Measurements from ENCODE around the gene ATP7B. TPM values are rescaled to one million over a fixed set of nuclear protein-coding genes. Genes with fewer than 3 reads are reported as not detected.

The ATP7B gene
- total RNA-seq, 1 donor from 2014 or later = 0.65 TPM

DNA sequence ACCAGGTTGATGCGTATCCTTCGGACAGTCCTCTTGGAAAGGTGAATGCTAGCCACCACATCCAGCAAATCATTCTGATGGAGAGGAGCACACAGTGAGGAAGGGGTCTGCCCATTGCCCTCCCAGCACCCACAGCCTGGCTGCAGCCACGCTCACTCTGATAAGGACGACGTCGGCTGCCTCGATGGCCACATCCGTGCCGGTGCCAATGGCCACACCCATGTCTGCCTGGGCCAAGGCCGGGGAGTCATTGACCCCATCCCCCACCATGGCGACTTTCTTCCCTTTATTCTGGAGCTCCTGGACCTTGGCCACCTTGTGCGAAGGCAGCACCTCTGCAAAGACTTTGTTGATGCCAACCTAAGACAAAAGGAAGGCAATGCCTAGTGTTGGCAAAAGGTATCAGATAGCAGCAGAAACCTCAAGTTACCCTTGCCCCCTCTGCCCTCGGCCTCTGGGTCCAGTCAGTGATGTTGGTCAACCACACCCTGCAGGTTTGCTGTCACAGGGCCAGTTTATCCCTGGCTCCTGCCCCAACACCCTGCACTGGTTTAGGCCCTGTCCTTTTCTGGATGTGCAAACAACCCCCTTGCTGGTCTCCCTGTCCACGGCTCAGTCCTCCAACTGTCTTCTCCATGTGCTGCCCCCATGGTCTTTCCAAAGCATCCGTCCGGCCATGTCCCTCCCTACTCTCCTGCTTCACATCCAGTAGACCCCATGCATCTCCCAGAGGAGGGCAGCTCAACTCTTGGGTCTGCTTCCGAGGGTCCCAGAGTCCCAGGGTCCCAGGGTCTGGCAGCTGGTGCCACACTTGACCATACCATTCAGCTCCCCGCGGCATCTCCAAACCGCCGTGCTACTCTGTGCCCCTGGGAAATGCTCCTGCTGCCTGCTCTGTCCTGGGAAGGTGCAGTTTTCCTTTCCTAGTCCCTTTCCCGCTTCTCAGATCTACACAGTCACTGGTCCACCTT is 73.6 kb downstream of the ATP7B start:
- no peaks in the 10 kb centered on the region for H3K36me3 Mint-ChIP-seq (ENCODE audit: low read depth)
- H3K27ac Mint-ChIP-seq = no peak overlapping the region
- peaks cover 5% of the 10 kb centered on the region for H3K4me1 Mint-ChIP-seq
- peaks cover 7% of the 10 kb centered on the region for H3K27me3 Mint-ChIP-seq
- H3K9me3 Mint-ChIP-seq = no peaks in the 10 kb centered on the region
- no peak for DNase-seq
- H3K4me3 Mint-ChIP-seq = no peak overlapping the region
- intact Hi-C loops (cut with micrococcal nuclease) = no loop called here

DNA sequence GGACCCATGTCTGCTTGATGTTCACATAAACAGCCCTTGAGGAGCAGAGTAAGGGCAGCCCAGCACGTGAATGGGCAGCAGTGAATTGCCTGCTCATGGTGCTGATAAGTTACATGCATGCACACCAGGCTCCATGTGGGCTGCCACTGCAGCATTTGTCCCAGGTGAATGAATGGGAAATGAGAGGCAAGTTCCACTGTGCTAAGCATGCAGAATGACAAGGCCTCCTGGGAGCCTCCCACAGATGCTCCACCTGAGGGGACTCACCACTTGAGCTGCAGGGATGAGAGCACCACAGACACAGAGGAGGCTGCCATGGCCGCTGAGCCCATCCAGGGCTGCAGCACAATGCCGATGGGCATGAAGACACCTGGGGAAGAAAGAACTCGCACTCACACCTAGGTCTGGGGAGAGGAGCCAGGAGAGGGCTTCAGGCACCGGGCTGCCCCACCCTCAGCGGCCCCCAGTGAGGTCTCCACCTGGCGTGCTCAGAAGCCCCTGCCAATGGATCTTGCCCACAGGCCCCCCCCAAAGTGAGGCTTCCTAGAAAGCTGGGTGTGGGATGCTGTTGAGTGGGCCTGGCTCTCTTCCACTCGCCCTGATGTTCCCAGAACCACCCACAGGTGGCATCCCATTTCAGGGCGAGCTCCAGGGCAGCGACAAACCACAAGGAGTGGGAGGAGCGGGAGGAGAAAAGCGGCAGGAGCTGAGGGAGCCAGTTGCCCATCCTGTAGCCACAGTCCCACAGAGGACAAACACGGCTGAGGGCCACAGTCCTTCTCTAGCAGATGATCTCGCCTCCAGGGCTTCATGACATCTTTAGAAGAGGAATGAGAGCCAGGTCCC is 75.7 kb downstream of the ATP7B start:
- H3K36me3 Mint-ChIP-seq (ENCODE audit: low read depth) = no peaks in the 10 kb centered on the region
- DNase-seq = no peak
- no peaks in the 10 kb centered on the region for H3K9me3 Mint-ChIP-seq
- intact Hi-C loops (cut with micrococcal nuclease) = no loop called here
- peaks cover 3% of the 10 kb centered on the region for H3K27me3 Mint-ChIP-seq
- H3K4me3 Mint-ChIP-seq = no peak overlapping the region
- H3K4me1 Mint-ChIP-seq = no peaks in the 10 kb centered on the region
- no peak overlapping the region for H3K27ac Mint-ChIP-seq

DNA sequence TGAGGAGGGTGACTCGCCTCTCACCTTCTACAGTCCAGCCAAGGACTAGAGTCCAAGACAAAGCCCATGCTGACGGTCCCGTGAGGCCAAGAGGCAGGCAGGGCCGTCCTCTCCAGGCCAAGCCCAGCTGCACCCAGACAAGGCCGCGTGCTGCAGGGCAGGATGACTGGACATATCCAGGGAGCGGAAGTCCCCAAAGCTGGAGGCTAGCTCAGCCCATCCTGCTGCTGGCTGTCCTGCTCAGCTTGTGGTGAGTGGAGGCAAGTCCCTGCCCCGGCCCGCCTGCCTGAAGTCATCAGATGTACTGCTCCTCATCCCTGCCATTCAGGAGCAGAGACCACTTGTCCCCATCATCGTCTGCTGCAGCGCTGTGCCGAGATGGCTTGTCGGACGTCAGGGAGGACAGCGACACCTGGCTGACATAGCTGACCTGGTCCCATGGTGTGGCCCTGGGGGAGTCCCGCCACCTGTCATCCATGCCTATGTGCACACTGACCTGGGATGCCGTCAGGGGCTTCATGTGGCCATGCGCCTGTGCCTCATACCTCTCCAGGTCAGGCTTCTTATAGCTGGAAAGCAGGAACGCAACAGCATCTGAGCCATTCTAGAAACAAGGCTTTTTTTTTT is 76.7 kb downstream of the ATP7B start:
- Mint-ChIP-seq H3K4me3 (no peak overlapping the region), H3K27ac (no peak overlapping the region), H3K27me3 (peaks cover 2% of the 10 kb centered on the region), H3K36me3 (ENCODE audit: low read depth) (no peaks in the 10 kb centered on the region), H3K9me3 (no peaks in the 10 kb centered on the region), H3K4me1 (no peaks in the 10 kb centered on the region)
- no peak for DNase-seq
- intact Hi-C loops (cut with micrococcal nuclease) = no loop called here

DNA sequence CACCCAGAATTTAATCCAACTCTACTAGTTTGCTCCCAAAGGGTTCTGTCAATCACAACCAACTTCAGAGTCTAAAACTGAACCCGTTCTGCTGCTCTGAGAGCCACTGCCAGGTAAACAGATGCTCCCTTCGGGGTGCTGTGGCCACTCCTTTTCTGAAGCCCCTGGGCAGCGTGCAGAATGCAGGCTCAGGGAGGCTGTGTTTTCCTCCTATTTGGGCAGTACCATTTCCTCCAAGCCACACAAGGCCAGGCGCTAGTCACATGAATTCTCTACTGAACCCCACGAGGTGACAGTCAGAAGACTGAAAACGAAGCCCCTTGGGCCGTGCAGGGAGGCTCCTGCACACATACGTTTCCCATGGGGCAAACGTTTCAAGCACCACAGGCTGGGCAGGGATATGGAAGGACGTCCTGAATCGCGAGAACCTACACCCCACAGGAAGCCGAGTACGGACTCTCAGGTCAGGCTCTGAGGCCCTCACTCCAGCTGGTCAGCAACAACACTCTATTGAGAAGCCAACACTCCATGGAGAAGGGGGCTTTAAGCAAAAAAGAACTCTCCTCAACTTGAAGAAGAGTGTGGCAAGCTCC is 77.7 kb downstream of the ATP7B start:
- no peak for DNase-seq
- intact Hi-C loops (cut with micrococcal nuclease) = no loop called here
- Mint-ChIP-seq H3K9me3 (no peaks in the 10 kb centered on the region), H3K36me3 (ENCODE audit: low read depth) (no peaks in the 10 kb centered on the region), H3K4me3 (no peak overlapping the region), H3K27ac (no peak overlapping the region), H3K27me3 (no peaks in the 10 kb centered on the region), H3K4me1 (no peaks in the 10 kb centered on the region)

DNA sequence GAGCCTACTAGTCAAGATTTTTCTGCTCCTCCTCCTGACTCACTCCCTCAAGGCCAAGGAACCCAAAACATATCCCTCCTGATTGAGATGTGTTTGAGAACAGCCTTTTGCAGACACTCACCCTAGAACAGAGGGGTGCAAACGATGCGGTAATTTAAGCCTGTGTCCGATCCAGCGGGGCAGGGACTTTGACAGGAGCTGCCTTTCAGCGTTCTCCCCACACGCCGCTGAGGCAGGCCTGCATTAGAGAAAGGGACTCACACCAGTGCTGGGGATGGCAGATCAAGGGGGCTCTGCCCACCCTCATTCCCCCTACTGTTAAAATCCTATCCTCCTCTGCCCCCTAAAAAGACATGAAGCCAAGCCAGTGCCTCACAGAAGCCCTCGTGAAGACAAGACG is 79.0 kb downstream of the ATP7B start:
- DNase-seq = no peak
- H3K4me3 Mint-ChIP-seq = no peak overlapping the region
- intact Hi-C loops (cut with micrococcal nuclease) = no loop called here
- no peaks in the 10 kb centered on the region for H3K4me1 Mint-ChIP-seq
- no peak overlapping the region for H3K27ac Mint-ChIP-seq
- H3K36me3 Mint-ChIP-seq (ENCODE audit: low read depth) = no peaks in the 10 kb centered on the region
- H3K27me3 Mint-ChIP-seq = no peaks in the 10 kb centered on the region
- H3K9me3 Mint-ChIP-seq = no peaks in the 10 kb centered on the region

DNA sequence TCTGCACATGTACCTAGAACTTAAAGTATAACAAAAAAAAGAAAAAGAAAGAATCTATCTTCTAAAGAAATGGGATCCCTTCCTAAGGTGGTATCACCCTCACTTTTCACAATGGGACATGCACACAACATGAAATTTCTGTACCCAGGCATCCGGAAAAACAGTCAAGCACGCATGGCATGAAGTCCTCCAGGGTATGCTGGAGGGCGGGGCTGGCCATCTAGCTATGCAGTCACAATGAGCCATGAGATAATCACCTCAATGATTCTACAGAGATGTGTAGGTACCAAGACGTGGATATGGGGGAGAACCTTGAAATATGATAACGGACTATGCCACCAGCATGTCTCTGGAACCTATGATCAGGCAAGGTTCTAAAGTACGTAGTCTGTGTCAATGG is 79.6 kb downstream of the ATP7B start:
- Mint-ChIP-seq H3K36me3 (ENCODE audit: low read depth) (no peaks in the 10 kb centered on the region), H3K27me3 (no peaks in the 10 kb centered on the region), H3K9me3 (no peaks in the 10 kb centered on the region), H3K4me1 (no peaks in the 10 kb centered on the region), H3K4me3 (no peak overlapping the region), H3K27ac (no peak overlapping the region)
- intact Hi-C loops (cut with micrococcal nuclease) = no loop called here
- DNase-seq = no peak

DNA sequence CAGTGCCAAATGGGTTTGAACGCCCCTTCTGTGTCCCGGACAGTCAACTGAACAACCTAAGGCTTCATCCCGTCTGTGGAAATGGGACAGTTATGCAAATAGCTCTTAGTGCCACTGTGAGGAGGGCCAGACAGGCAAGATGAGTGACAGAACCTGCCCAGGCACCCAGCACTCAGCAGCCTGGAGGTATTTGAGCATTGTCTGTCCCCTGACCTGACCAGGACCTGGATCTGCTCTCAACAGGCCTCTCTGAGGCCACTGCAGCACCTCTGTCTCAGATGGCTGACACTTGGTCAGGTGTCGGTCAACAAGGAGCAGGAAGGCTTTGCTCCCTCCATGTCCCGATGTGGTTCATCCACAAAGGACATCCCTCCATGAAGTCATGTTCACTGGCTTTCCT is 81.6 kb downstream of the ATP7B start:
- Mint-ChIP-seq H3K4me3 (no peak overlapping the region), H3K36me3 (ENCODE audit: low read depth) (no peaks in the 10 kb centered on the region), H3K4me1 (peaks cover 11% of the 10 kb centered on the region), H3K27me3 (no peaks in the 10 kb centered on the region), H3K9me3 (no peaks in the 10 kb centered on the region), H3K27ac (no peak overlapping the region)
- DNase-seq = no peak
- intact Hi-C loops (cut with micrococcal nuclease) = no loop called here

DNA sequence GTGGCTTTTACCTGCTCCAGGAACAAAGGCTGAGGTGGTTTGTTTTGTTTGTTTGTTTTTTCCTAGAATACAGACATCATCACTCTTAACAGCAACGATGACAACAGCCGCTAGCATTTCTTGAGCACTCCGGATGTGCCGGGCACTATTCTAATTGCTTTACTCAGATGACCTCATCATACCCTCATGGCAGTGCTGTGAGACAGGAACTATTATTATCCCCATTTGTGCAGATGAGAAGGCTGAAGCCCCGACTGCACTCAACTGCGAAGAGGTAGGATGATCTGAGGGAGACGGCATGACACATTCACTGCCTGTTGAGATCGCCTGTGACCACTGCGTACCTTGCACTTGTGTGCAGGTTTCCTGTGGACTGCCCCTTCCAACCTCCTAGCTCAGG is 83.0 kb downstream of the ATP7B start:
- Mint-ChIP-seq H3K4me1 (peaks cover 16% of the 10 kb centered on the region), H3K36me3 (ENCODE audit: low read depth) (no peaks in the 10 kb centered on the region), H3K27ac (no peak overlapping the region), H3K27me3 (no peaks in the 10 kb centered on the region), H3K4me3 (no peak overlapping the region), H3K9me3 (no peaks in the 10 kb centered on the region)
- intact Hi-C loops (cut with micrococcal nuclease) = no loop called here
- DNase-seq = no peak

DNA sequence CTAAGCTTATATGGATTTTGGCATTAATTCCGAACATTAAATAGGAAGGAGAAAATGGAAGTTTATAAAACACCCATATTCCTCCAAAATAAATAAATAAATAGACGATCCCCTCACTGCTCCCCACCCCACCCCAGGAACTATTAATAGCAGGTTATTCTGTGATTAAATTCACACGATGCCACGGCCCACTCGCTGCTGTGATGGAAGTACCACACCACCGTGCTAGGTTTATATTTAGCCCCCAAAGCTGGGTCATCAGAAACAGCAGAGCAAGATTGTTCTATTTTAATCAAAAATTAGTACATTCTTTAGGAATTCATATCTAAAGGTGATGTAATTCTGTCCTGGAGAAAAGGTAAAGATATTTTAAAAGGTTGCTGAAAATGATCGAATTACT is 84.1 kb downstream of the ATP7B start:
- Mint-ChIP-seq H3K4me1 (peaks cover 20% of the 10 kb centered on the region), H3K27me3 (no peaks in the 10 kb centered on the region), H3K9me3 (no peaks in the 10 kb centered on the region), H3K36me3 (ENCODE audit: low read depth) (no peaks in the 10 kb centered on the region), H3K4me3 (no peak overlapping the region), H3K27ac (no peak overlapping the region)
- intact Hi-C loops (cut with micrococcal nuclease) = no loop called here
- no peak for DNase-seq

DNA sequence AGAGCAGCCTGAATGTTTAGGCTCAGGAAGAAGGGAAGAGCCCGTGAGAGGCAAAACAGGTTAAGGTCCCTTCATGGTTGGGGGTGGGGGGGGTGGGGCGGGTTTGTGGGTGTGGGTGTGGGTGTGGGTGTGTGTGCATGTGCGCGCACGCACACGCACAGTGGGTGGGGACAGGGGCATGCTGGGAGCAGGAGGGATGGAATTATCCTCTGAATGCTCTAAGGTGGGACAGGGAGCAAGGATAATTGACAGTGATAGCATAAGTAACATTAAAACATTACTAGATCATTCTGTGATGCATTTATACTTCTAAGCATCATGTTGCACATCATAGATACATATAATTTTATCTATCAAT is 84.7 kb downstream of the ATP7B start:
- Mint-ChIP-seq H3K4me1 (peaks cover 20% of the 10 kb centered on the region), H3K27me3 (no peaks in the 10 kb centered on the region), H3K36me3 (ENCODE audit: low read depth) (no peaks in the 10 kb centered on the region), H3K27ac (no peak overlapping the region), H3K4me3 (no peak overlapping the region), H3K9me3 (no peaks in the 10 kb centered on the region)
- intact Hi-C loops (cut with micrococcal nuclease) = no loop called here
- DNase-seq = no peak

DNA sequence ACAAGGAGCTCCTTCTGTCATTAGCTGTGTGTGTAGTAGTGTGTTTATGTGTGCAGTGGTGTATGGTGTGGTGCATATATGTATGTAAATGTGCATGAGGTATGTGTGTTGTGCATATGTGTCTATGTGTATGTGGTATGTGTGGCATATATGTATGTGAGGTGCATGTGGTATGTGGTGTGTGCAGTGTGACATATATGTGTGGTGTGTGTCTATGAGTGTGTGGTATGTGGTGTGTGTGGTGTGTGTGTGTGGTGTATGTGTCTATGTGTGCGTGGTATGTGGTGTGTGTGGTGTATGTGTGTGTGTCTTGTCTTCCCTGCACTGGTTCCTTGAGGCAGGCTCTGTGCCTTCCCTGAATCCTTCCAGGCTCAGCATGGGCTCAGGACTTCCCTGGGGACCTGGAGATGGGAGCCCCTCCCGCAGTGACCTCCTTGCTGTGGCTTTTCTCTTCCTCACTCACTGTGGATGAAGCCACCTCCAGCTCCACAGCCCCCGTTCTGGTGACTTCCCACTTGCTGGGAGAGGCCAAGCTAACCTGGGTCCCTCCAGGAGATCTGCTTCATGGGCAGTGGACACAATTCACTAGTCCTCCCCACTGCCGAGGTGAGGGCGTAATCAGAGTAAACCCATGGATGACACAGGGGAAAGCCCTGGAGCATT is 85.3 kb downstream of the ATP7B start:
- Mint-ChIP-seq H3K4me1 (peaks cover 20% of the 10 kb centered on the region), H3K27ac (no peak overlapping the region)

DNA sequence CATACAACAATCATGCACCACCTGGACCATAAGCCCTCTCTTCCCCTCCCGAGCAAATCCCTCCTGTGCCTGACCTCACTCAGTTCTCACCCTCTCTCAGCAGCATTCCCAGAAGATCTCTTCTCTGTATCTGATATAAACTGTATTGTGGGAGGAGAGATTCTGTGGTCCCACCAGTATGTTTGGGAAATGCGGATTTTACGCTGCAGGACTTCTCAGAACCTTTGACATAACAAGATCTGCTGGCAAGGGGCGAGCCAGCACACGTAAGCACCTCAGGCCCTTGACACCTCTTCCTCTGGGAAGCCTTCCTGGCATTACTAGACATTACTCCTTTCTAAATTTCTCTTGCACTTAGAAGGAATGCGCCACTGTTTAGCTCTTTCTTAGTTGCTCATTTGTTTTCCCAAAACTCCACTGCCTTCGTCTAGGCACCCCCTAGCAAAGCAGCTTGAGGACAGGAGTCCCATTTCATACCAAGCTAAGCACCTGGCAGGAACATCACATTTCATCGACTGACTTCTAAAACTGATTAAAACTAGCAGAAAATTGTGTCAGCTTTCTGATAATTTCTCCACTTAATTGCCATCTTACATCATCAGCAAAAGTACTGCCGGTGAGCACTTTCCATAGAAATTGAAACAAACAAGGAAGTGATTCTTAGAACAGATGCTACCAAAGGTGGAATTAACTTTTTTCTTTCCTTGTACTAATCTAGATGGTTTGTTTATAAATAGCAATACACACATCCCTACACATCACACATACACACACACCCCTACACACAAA is 86.3 kb downstream of the ATP7B start:
- no peak overlapping the region for H3K27ac Mint-ChIP-seq
- no peak for DNase-seq
- no peaks in the 10 kb centered on the region for H3K27me3 Mint-ChIP-seq
- intact Hi-C loops (cut with micrococcal nuclease) = no loop called here
- H3K36me3 Mint-ChIP-seq (ENCODE audit: low read depth) = no peaks in the 10 kb centered on the region
- H3K9me3 Mint-ChIP-seq = no peaks in the 10 kb centered on the region
- no peak overlapping the region for H3K4me3 Mint-ChIP-seq
- H3K4me1 Mint-ChIP-seq = peaks cover 20% of the 10 kb centered on the region

More for the DNA sequence above, 85.3 kb downstream of the ATP7B start:
- H3K36me3 Mint-ChIP-seq (ENCODE audit: low read depth) = no peaks in the 10 kb centered on the region
- intact Hi-C loops (cut with micrococcal nuclease) = no loop called here
- H3K9me3 Mint-ChIP-seq = no peaks in the 10 kb centered on the region
- H3K27me3 Mint-ChIP-seq = no peaks in the 10 kb centered on the region
- no peak for DNase-seq
- H3K4me3 Mint-ChIP-seq = no peak overlapping the region

Data from activated CD4-positive, alpha-beta T cell treated with anti-CD3 and anti-CD28 coated beads, Interleukin-2, amount 10 ng/mL, durations not matched to agents 24 days and 14 days (primary cell).